SK-N-SH (cell line): Measurements from ENCODE around the gene SLC22A17. TPM values are rescaled to one million over a fixed set of nuclear protein-coding genes. Genes with fewer than 3 reads are reported as not detected.

Source experiments
- CTCF ChIA-PET: fragments of 300-600, 350-600 bp; formaldehyde crosslinking; extraction: SDS; loops from one replicate; lab custom pipeline; 2021; lab: Yijun Ruan, JAX
- POLR2A ChIA-PET: fragments of 350-600 bp; sonication (Branson Sonifier 250); formaldehyde crosslinking; extraction: SDS; loops from one replicate; lab custom pipeline; 2020; ENCODE audit warnings: antibody characterized with exemption, inconsistent platforms; lab: Yijun Ruan, JAX
- DNase-seq: peaks from one replicate; pipeline ENCODE4 v3.0.0; 2012
- H2AFZ ChIP-seq: fragments of 200-600 bp; sonication (generic); 2 replicates; pipeline ENCODE4 v1.8.1; 2016; ENCODE audit warnings: antibody characterized with exemption, mild to moderate bottlenecking, low read depth
- H3F3A ChIP-seq: fragments of 200-600 bp; sonication (generic); replicated peaks from 2 replicates; pipeline ENCODE3; 2016; ENCODE audit warnings: antibody characterized with exemption, mild to moderate bottlenecking; ENCODE audit not compliant: insufficient read depth
- H3K27ac ChIP-seq, 2 experiments: fragments of 200-500 bp in 1 of 2; fragments of 200-600 bp in 1 of 2; sonication (Bioruptor generic) in 1 of 2; sonication (generic), shearing (Covaris generic) in 1 of 2; 2 replicates each; pipeline versions ENCODE4 v1.5.1 to v1.6.1; 2014 to 2016; ENCODE audit warnings: low read depth in 2 of 2, inconsistent platforms in 1 of 2, low read length in 1 of 2, mild to moderate bottlenecking in 1 of 2, mixed read lengths in 1 of 2
- H3K27me3 ChIP-seq: fragments of 200-600 bp; sonication (generic), shearing (Covaris generic); 2 replicates; pipeline ENCODE4 v1.6.1; 2016; ENCODE audit warnings: mixed run types; ENCODE audit not compliant: insufficient read depth
- H3K36me3 ChIP-seq, 2 experiments: fragments of 200-500 bp in 1 of 2; fragments of 200-600 bp in 1 of 2; sonication (Bioruptor generic) in 1 of 2; sonication (generic) in 1 of 2; replicated peaks in 1 of 2; 2 replicates each; pipeline versions ENCODE3 to v1.5.1; 2014 to 2016; ENCODE audit warnings: low read length in 1 of 2, mild to moderate bottlenecking in 1 of 2; ENCODE audit not compliant: insufficient read depth in 2 of 2, control insufficient read depth in 1 of 2
- H3K4me1 ChIP-seq, 2 experiments: fragments of 200-500 bp in 1 of 2; fragments of 200-600 bp in 1 of 2; sonication (Bioruptor generic) in 1 of 2; sonication (generic), shearing (Covaris generic) in 1 of 2; 2 replicates each; pipeline versions ENCODE4 v1.5.1 to v1.6.1; 2014 to 2016; ENCODE audit warnings: low read depth in 1 of 2, low read length in 1 of 2, mixed run types in 1 of 2; ENCODE audit not compliant: insufficient read depth in 2 of 2, control insufficient read depth in 1 of 2
- H3K4me2 ChIP-seq: fragments of 200-600 bp; sonication (generic), shearing (Covaris generic); 2 replicates; pipeline ENCODE4 v1.6.1; 2017; ENCODE audit warnings: mixed run types
- H3K4me3 ChIP-seq, 2 experiments: fragments of 200-500 bp in 1 of 2; fragments of 200-600 bp in 1 of 2; sonication (Bioruptor generic) in 1 of 2; sonication (generic), shearing (Covaris generic) in 1 of 2; 2 replicates each; pipeline versions ENCODE4 v1.5.1 to v1.8.1; 2014 to 2016; ENCODE audit warnings: low read depth in 2 of 2, inconsistent platforms in 1 of 2, low read length in 1 of 2, mild to moderate bottlenecking in 1 of 2, mixed read lengths in 1 of 2, moderate library complexity in 1 of 2
- H3K79me2 ChIP-seq: fragments of 200-600 bp; sonication (generic); 2 replicates; pipeline ENCODE4 v1.8.1; 2017; ENCODE audit warnings: mild to moderate bottlenecking; ENCODE audit not compliant: insufficient read depth
- H3K9ac ChIP-seq: fragments of 200-600 bp; sonication (generic); 2 replicates; pipeline ENCODE4 v1.6.1; 2017; ENCODE audit warnings: mixed run types
- H3K9me2 ChIP-seq: fragments of 200-600 bp; sonication (generic); 2 replicates; pipeline ENCODE4 v1.6.1; 2017; ENCODE audit warnings: mixed run types
- H3K9me3 ChIP-seq: fragments of 200-600 bp; sonication (generic); 2 replicates; pipeline ENCODE4 v1.6.1; 2017; ENCODE audit warnings: mixed run types, mild to moderate bottlenecking, moderate library complexity
- H4K20me1 ChIP-seq: fragments of 200-600 bp; sonication (generic); 2 replicates; pipeline ENCODE4 v1.6.1; 2017; ENCODE audit warnings: mild to moderate bottlenecking, mixed run types; ENCODE audit not compliant: insufficient read depth
- CTCF ChIP-seq: fragments of 200-600 bp; sonication (generic); IDR thresholded peaks from 2 replicates; pipeline ENCODE4 v1.6.1; 2017; ENCODE audit warnings: antibody characterized with exemption, mild to moderate bottlenecking, moderate library complexity
- FOXJ3 ChIP-seq: sonication (generic); formaldehyde crosslinking; IDR thresholded peaks from 2 replicates; pipeline ENCODE4 v1.5.1; 2020; ENCODE audit warnings: mild to moderate bottlenecking, missing genetic modification reagents
- GATA2 ChIP-seq: sonication (generic); formaldehyde crosslinking; IDR thresholded peaks from 2 replicates; pipeline ENCODE4 v1.5.0; 2020; ENCODE audit warnings: mild to moderate bottlenecking, missing genetic modification reagents
- MEF2A ChIP-seq: IDR thresholded peaks from 2 replicates; pipeline ENCODE4 v1.4.0; 2012; ENCODE audit warnings: low read depth, borderline replicate concordance
- MXI1 ChIP-seq: IDR thresholded peaks from 2 replicates; pipeline ENCODE4 v1.6.1; 2012; ENCODE audit warnings: mild to moderate bottlenecking, low read depth, low read length, improper control_type of control experiment
- NRF1 ChIP-seq: IDR thresholded peaks from 2 replicates; pipeline ENCODE4 v1.6.1; 2012; ENCODE audit warnings: low read depth, mild to moderate bottlenecking, low read length
- PBX3 ChIP-seq: IDR thresholded peaks from 2 replicates; pipeline ENCODE4; 2012
- RFX5 ChIP-seq: IDR thresholded peaks from 2 replicates; pipeline ENCODE4 v1.6.1; 2012; ENCODE audit warnings: mild to moderate bottlenecking, improper control_type of control experiment, low read length
- RXRA ChIP-seq: IDR thresholded peaks from 2 replicates; pipeline ENCODE4 v1.4.0; 2012; ENCODE audit warnings: low read depth, mild to moderate bottlenecking, borderline replicate concordance
- SMC3 ChIP-seq: IDR thresholded peaks from 2 replicates; pipeline ENCODE4 v1.6.1; 2012; ENCODE audit warnings: low read depth, low read length, improper control_type of control experiment
- TEAD4 ChIP-seq: IDR thresholded peaks from 2 replicates; pipeline ENCODE4 v1.4.0; 2012; ENCODE audit warnings: mild to moderate bottlenecking, borderline replicate concordance; ENCODE audit not compliant: insufficient read depth
- YY1 ChIP-seq: IDR thresholded peaks from 2 replicates; pipeline ENCODE4 v1.4.0; 2012; ENCODE audit warnings: low read depth, mild to moderate bottlenecking
- WGBS: methylation state at CpG from one replicate; pipeline ENCODE4 v1.1.6; 2017; ENCODE audit warnings: low lambda C conversion rate; 5-methylcytosine and 5-hydroxymethylcytosine counted together
- polyA plus RNA-seq, 3 experiments: library from polyadenylated mRNA; depleted of rRNA; stranded (reverse); fragments of >200 nt; gene quantifications; 2 replicates each; pipeline ENCODE4 v1.2.3, GENCODE V29; 2012
- TF ChIP-seq, protein P1 (sequence below): IDR thresholded peaks from 2 replicates; pipeline ENCODE4 v1.6.1; 2012; ENCODE audit warnings: mild to moderate bottlenecking, low read depth, low read length, moderate library complexity

SLC22A17 gene
- polyA plus RNA-seq, 1 of the 3 experiments (the other 2 are of a cell fraction) = 27.2 TPM

GRCh38 chr14:23361763-23362162 lies 9.1 kb upstream of the SLC22A17 start:
- POLR2A ChIA-PET = interaction anchor here (0.7 to 1.1 kb wide), 3 partner anchors 9 to 33 kb away, joined by 3 to 8 read pairs (median 4); partner anchors contain the start of gene SLC22A17
- no peak overlapping the region for H3K4me3 ChIP-seq
- H3K79me2 ChIP-seq = peaks cover 6% of the 10 kb centered on the region; the same call in 1 of the 2 replicates
- TF ChIP-seq RFX5 = no peak
- no peaks in the 10 kb centered on the region for H4K20me1 ChIP-seq
- peaks cover 0 to 11% of the 10 kb centered on the region in 2 experiments; a peak in 2 of 4 replicates for H3K4me1 ChIP-seq
- no peaks in the 10 kb centered on the region for H3K9me3 ChIP-seq
- CTCF ChIA-PET = interaction anchor here (0.7 to 6.4 kb wide), 8 partner anchors 8 to 66 kb away, joined by 3 to 42 read pairs (median 4); partner anchors contain the start of gene SLC22A17
- H3K36me3 ChIP-seq = peaks cover 0 to 2% of the 10 kb centered on the region in 2 experiments
- H3F3A ChIP-seq = no peaks in the 10 kb centered on the region
- H3K4me2 ChIP-seq = no peak overlapping the region
- DNase-seq = no peak
- 84% methylated on average over 6 of the region's 6 CpGs for WGBS
- no peak overlapping the region for H3K27ac ChIP-seq
- no peak overlapping the region for H3K9ac ChIP-seq
- no peak overlapping the region for H2AFZ ChIP-seq
- H3K9me2 ChIP-seq = no peaks in the 10 kb centered on the region
- no peaks in the 10 kb centered on the region for H3K27me3 ChIP-seq

GRCh38 chr14:23361320-23361719 lies 8.6 kb upstream of the SLC22A17 start:
- peaks cover 6% of the 10 kb centered on the region; the same call in 1 of the 2 replicates for H3K79me2 ChIP-seq
- H3K9me3 ChIP-seq = no peaks in the 10 kb centered on the region
- H3K27me3 ChIP-seq = no peaks in the 10 kb centered on the region
- no peaks in the 10 kb centered on the region for H4K20me1 ChIP-seq
- no peak overlapping the region for H2AFZ ChIP-seq
- POLR2A ChIA-PET = interaction anchor here (0.7 to 1.1 kb wide), 2 partner anchors 9 to 32 kb away, joined by 3 to 4 read pairs; partner anchors contain the start of gene SLC22A17
- no peak overlapping the region for H3K27ac ChIP-seq
- H3K4me3 ChIP-seq = no peak overlapping the region
- TF ChIP-seq GATA2 (CRISPR knock-in tag) (no peak), YY1 (no peak), CTCF (no peak), TEAD4 (no peak), RXRA (no peak), NRF1 (no peak), RFX5 (no peak), MEF2A (no peak), MXI1 (no peak), SMC3 (no peak), PBX3 (no peak), FOXJ3 (CRISPR knock-in tag) (no peak)
- TF ChIP-seq, protein P1, sequence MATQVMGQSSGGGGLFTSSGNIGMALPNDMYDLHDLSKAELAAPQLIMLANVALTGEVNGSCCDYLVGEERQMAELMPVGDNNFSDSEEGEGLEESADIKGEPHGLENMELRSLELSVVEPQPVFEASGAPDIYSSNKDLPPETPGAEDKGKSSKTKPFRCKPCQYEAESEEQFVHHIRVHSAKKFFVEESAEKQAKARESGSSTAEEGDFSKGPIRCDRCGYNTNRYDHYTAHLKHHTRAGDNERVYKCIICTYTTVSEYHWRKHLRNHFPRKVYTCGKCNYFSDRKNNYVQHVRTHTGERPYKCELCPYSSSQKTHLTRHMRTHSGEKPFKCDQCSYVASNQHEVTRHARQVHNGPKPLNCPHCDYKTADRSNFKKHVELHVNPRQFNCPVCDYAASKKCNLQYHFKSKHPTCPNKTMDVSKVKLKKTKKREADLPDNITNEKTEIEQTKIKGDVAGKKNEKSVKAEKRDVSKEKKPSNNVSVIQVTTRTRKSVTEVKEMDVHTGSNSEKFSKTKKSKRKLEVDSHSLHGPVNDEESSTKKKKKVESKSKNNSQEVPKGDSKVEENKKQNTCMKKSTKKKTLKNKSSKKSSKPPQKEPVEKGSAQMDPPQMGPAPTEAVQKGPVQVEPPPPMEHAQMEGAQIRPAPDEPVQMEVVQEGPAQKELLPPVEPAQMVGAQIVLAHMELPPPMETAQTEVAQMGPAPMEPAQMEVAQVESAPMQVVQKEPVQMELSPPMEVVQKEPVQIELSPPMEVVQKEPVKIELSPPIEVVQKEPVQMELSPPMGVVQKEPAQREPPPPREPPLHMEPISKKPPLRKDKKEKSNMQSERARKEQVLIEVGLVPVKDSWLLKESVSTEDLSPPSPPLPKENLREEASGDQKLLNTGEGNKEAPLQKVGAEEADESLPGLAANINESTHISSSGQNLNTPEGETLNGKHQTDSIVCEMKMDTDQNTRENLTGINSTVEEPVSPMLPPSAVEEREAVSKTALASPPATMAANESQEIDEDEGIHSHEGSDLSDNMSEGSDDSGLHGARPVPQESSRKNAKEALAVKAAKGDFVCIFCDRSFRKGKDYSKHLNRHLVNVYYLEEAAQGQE = no peak
- H3K9ac ChIP-seq = no peak overlapping the region
- H3K4me2 ChIP-seq = no peak overlapping the region
- no peaks in the 10 kb centered on the region for H3K9me2 ChIP-seq
- CTCF ChIA-PET = interaction anchor here (0.7 to 6.4 kb wide), 8 partner anchors 7 to 34 kb away, joined by 3 to 42 read pairs (median 4); partner anchors contain the start of gene SLC22A17
- no peak for DNase-seq
- peaks cover 0 to 8% of the 10 kb centered on the region in 2 experiments; a peak in 2 of 4 replicates for H3K4me1 ChIP-seq
- H3F3A ChIP-seq = no peaks in the 10 kb centered on the region
- peaks cover 0 to 2% of the 10 kb centered on the region in 2 experiments for H3K36me3 ChIP-seq
